ENCODE data around the gene ALDH1L1.

- TF ChIP-seq, protein P1, sequence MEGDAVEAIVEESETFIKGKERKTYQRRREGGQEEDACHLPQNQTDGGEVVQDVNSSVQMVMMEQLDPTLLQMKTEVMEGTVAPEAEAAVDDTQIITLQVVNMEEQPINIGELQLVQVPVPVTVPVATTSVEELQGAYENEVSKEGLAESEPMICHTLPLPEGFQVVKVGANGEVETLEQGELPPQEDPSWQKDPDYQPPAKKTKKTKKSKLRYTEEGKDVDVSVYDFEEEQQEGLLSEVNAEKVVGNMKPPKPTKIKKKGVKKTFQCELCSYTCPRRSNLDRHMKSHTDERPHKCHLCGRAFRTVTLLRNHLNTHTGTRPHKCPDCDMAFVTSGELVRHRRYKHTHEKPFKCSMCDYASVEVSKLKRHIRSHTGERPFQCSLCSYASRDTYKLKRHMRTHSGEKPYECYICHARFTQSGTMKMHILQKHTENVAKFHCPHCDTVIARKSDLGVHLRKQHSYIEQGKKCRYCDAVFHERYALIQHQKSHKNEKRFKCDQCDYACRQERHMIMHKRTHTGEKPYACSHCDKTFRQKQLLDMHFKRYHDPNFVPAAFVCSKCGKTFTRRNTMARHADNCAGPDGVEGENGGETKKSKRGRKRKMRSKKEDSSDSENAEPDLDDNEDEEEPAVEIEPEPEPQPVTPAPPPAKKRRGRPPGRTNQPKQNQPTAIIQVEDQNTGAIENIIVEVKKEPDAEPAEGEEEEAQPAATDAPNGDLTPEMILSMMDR (conservative IDR thresholded peaks at IDR 0.05), result no peak
- TF ChIP-seq EZH2 (IDR thresholded peaks at IDR 0.05; ENCODE audit: low read depth), result no peak
Measured at GRCh38 chr3:126070146-126070545, 110.2 kb downstream of the ALDH1L1 start.
